Measurements from ENCODE around the gene CALN1.

GRCh38 chr7:72112992-72113391 lies 299.1 kb downstream of the CALN1 start:
- no peak for TF ChIP-seq CTCF (IDR thresholded peaks at IDR 0.05)
- TF ChIP-seq ZFX (IDR thresholded peaks at IDR 0.05; ENCODE audit: borderline replicate concordance): no peak

Data from 22Rv1 (cell line).